Endodermal cell (in vitro differentiated cells): ENCODE data around the gene STRA6. TPM values are rescaled to one million over a fixed set of nuclear protein-coding genes. Genes with fewer than 3 reads are reported as not detected.

Experiments
- DNase-seq: peaks from one replicate; pipeline ENCODE4 v3.0.0-alpha.2; 2017
- H3K27ac ChIP-seq: 2 replicates; pipeline ENCODE4 v1.5.1; 2013; ENCODE audit warnings: mild to moderate bottlenecking, low read depth, low read length, moderate library complexity
- H3K27me3 ChIP-seq: 2 replicates; pipeline ENCODE4 v1.6.1; 2013; ENCODE audit warnings: mild to moderate bottlenecking, low read length, moderate library complexity; ENCODE audit not compliant: insufficient read depth, control insufficient read depth, poor library complexity, severe bottlenecking
- H3K36me3 ChIP-seq: 2 replicates; pipeline ENCODE4 v1.7.0; 2013; ENCODE audit warnings: mild to moderate bottlenecking, low read length, moderate library complexity; ENCODE audit not compliant: control insufficient read depth, insufficient read depth
- H3K4me1 ChIP-seq: one replicate; pipeline ENCODE4 v1.7.0; 2013; ENCODE audit warnings: low read length; ENCODE audit not compliant: control insufficient read depth, insufficient read depth
- H3K4me3 ChIP-seq: 2 replicates; pipeline ENCODE4 v1.5.1; 2013; ENCODE audit warnings: mild to moderate bottlenecking, low read length, moderate library complexity
- H3K9ac ChIP-seq: 2 replicates; pipeline ENCODE4 v1.6.1; 2013; ENCODE audit warnings: mild to moderate bottlenecking, low read length, moderate library complexity; ENCODE audit not compliant: poor library complexity, severe bottlenecking; ENCODE audit errors: extremely low read depth
- H3K9me3 ChIP-seq: 2 replicates; pipeline ENCODE4 v1.6.1; 2013; ENCODE audit warnings: mild to moderate bottlenecking, low read length, moderate library complexity; ENCODE audit not compliant: control insufficient read depth
- H3K27ac Mint-ChIP-seq: 2 replicates; pipeline ENCODE4 v1.8.0; 2020; ENCODE audit warnings: mixed read lengths
- H3K27me3 Mint-ChIP-seq: 2 replicates; pipeline ENCODE4 v1.8.0; 2021; ENCODE audit warnings: mild to moderate bottlenecking, mixed read lengths; ENCODE audit not compliant: insufficient read depth
- H3K36me3 Mint-ChIP-seq: 2 replicates; pipeline ENCODE4 v1.8.0; 2020; ENCODE audit warnings: low read depth, mixed read lengths
- H3K4me1 Mint-ChIP-seq: 2 replicates; pipeline ENCODE4 v1.8.0; 2020; ENCODE audit warnings: mixed read lengths
- H3K4me3 Mint-ChIP-seq: 2 replicates; pipeline ENCODE4 v1.8.0; 2020; ENCODE audit warnings: mild to moderate bottlenecking, moderate library complexity, mixed read lengths
- H3K9me3 Mint-ChIP-seq: 2 replicates; pipeline ENCODE4 v1.8.0; 2020; ENCODE audit warnings: mild to moderate bottlenecking, mixed read lengths
- WGBS, 2 experiments: methylation state at CpG; one replicate each; pipeline versions ENCODE4 v1.1.5 to v1.1.7; 2013; ENCODE audit warnings: missing lambda C conversion rate in 2 of 2, mixed read lengths in 1 of 2; ENCODE audit not compliant: insufficient coverage in 1 of 2, insufficient read length in 1 of 2; 5-methylcytosine and 5-hydroxymethylcytosine counted together
- total RNA-seq, 2 donors: library from RNA; stranded (reverse); fragmentation: NEBNext Ultra II Directional in 1 of 2; extraction: Animal tissue kit (Norgen Biotek cat#: 25700) in 1 of 2; gene quantifications; 2 replicates in 1 of 2; 3 replicates in 1 of 2; pipeline ENCODE4 v1.2.1, GENCODE V29; 2021
- TF ChIP-seq, protein P1 (sequence below): fragments of 200-600 bp; sonication (generic); conservative IDR thresholded peaks from 2 replicates; pipeline ENCODE4 v1.5.0; 2021; ENCODE audit warnings: antibody characterized with exemption, mild to moderate bottlenecking

The STRA6 gene
- total RNA-seq, 2 donors from 2014 or later = 18.2 to 26.2 TPM

GRCh38 chr15:74208901-74209559 is 6.4 kb upstream of the STRA6 start:
- Mint-ChIP-seq H3K27me3 (peaks cover 13% of the 10 kb centered on the region), H3K27ac (peak overlapping the region; percentile 79), H3K9me3 (no peaks in the 10 kb centered on the region), H3K36me3 (no peaks in the 10 kb centered on the region), H3K4me1 (peaks cover 32% of the 10 kb centered on the region), H3K4me3 (peak overlapping the region; percentile 25)
- Histone ChIP-seq H3K27me3 (no peaks in the 10 kb centered on the region), H3K4me3 (no peak overlapping the region), H3K36me3 (no peaks in the 10 kb centered on the region), H3K9ac (no peak overlapping the region), H3K4me1 (no peaks in the 10 kb centered on the region), H3K27ac (peak overlapping the region; percentile 51), H3K9me3 (no peaks in the 10 kb centered on the region)
- TF ChIP-seq, protein P1, sequence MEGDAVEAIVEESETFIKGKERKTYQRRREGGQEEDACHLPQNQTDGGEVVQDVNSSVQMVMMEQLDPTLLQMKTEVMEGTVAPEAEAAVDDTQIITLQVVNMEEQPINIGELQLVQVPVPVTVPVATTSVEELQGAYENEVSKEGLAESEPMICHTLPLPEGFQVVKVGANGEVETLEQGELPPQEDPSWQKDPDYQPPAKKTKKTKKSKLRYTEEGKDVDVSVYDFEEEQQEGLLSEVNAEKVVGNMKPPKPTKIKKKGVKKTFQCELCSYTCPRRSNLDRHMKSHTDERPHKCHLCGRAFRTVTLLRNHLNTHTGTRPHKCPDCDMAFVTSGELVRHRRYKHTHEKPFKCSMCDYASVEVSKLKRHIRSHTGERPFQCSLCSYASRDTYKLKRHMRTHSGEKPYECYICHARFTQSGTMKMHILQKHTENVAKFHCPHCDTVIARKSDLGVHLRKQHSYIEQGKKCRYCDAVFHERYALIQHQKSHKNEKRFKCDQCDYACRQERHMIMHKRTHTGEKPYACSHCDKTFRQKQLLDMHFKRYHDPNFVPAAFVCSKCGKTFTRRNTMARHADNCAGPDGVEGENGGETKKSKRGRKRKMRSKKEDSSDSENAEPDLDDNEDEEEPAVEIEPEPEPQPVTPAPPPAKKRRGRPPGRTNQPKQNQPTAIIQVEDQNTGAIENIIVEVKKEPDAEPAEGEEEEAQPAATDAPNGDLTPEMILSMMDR = no peak
- 26 to 34% methylated on average over 5 to 11 of the region's 11 CpGs for WGBS, 2 experiments
- peak; percentile 87 for DNase-seq

GRCh38 chr15:74208496-74208895 is 5.9 kb upstream of the STRA6 start:
- H3K4me3 Mint-ChIP-seq = peak overlapping the region; percentile 25
- peak overlapping the region; percentile 18 for H3K27ac Mint-ChIP-seq
- H3K27me3 Mint-ChIP-seq = peaks cover 17% of the 10 kb centered on the region
- H3K4me1 Mint-ChIP-seq = peaks cover 34% of the 10 kb centered on the region
- Histone ChIP-seq H3K27ac (peak overlapping the region; percentile 24), H3K27me3 (no peaks in the 10 kb centered on the region), H3K9me3 (no peaks in the 10 kb centered on the region), H3K36me3 (no peaks in the 10 kb centered on the region), H3K4me3 (no peak overlapping the region), H3K4me1 (peaks cover 2% of the 10 kb centered on the region), H3K9ac (no peak overlapping the region)
- 49 to 69% methylated on average over 3 to 6 of the region's 6 CpGs for WGBS, 2 experiments
- no peak for DNase-seq
- no peaks in the 10 kb centered on the region for H3K9me3 Mint-ChIP-seq
- TF ChIP-seq, protein P1 = no peak
- H3K36me3 Mint-ChIP-seq = no peaks in the 10 kb centered on the region

GRCh38 chr15:74207652-74208440 is 5.3 kb upstream of the STRA6 start:
- Mint-ChIP-seq H3K36me3 (no peaks in the 10 kb centered on the region), H3K4me1 (peaks cover 39% of the 10 kb centered on the region), H3K27me3 (peaks cover 19% of the 10 kb centered on the region), H3K4me3 (peak overlapping the region; percentile 25), H3K9me3 (no peaks in the 10 kb centered on the region), H3K27ac (peak overlapping the region; percentile 18)
- TF ChIP-seq, protein P1 = no peak
- no peaks in the 10 kb centered on the region for H3K9me3 ChIP-seq
- no peaks in the 10 kb centered on the region for H3K36me3 ChIP-seq
- H3K4me3 ChIP-seq = no peak overlapping the region
- no peak overlapping the region for H3K9ac ChIP-seq
- no peaks in the 10 kb centered on the region for H3K27me3 ChIP-seq
- WGBS, 2 experiments = 91 to 94% methylated on average over 8 to 16 of the region's 16 CpGs
- peaks cover 8% of the 10 kb centered on the region for H3K4me1 ChIP-seq
- DNase-seq = no peak
- no peak overlapping the region for H3K27ac ChIP-seq
